Measurements from ENCODE around the gene ARGLU1. TPM values are rescaled to one million over a fixed set of nuclear protein-coding genes. Genes with fewer than 3 reads are reported as not detected.

The ARGLU1 gene, protein sequence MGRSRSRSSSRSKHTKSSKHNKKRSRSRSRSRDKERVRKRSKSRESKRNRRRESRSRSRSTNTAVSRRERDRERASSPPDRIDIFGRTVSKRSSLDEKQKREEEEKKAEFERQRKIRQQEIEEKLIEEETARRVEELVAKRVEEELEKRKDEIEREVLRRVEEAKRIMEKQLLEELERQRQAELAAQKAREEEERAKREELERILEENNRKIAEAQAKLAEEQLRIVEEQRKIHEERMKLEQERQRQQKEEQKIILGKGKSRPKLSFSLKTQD
- total RNA-seq = 49.8 and 52.6 TPM in 2 replicates

GRCh38 chr13:106567474-106568298 lies at the start of gene ARGLU1:
Gene ARGLU1, minus strand, starts transcription at chr13:106568137. Its CDS starts 218 bp downstream, at chr13:106567919.

GRCh38 chr13:106535552-106536243 lies 32.2 kb downstream of the ARGLU1 start, which contains the start of gene EFNB2:
Gene EFNB2, minus strand, starts transcription at chr13:106535662. Its CDS starts 698 bp downstream, at chr13:106534964.

Other genes starting within 250 kb of the ARGLU1 start
- 2.2 and 4.1 TPM in 2 replicates for gene EFNB2, start 32.5 kb downstream of the ARGLU1 start, total RNA-seq